Neuron (in vitro differentiated cells): ENCODE results near the gene CXCL11.
"Not testable (repeated sequence)": the region's sequence is repeated elsewhere in the genome, so short reads cannot be mapped to it uniquely, and the experiment has no call there.

Experiments
- H2AFZ ChIP-seq: one replicate; pipeline ENCODE4 v1.6.1; 2013; ENCODE audit warnings: low read depth, mild to moderate bottlenecking, inconsistent platforms, low read length, moderate library complexity
- H3K27me3 ChIP-seq: one replicate; pipeline ENCODE4 v1.6.1; 2013; ENCODE audit warnings: low read length; ENCODE audit not compliant: insufficient read depth
- H3K36me3 ChIP-seq: one replicate; pipeline ENCODE4 v1.6.1; 2013; ENCODE audit warnings: low read length; ENCODE audit not compliant: insufficient read depth
- H3K4me1 ChIP-seq: one replicate; pipeline ENCODE4 v1.6.1; 2013; ENCODE audit warnings: low read length; ENCODE audit not compliant: insufficient read depth
- H3K4me3 ChIP-seq: 2 replicates; pipeline ENCODE4 v1.5.1; 2013; ENCODE audit warnings: mild to moderate bottlenecking, low read length, moderate library complexity
- H3K9me3 ChIP-seq: one replicate; pipeline ENCODE4 v1.6.1; 2013; ENCODE audit warnings: low read length

Gene CXCL11

GRCh38 chr4:76007089-76007862 is 28.6 kb downstream of the CXCL11 start, which contains the start of gene CXCL9:
Gene CXCL9 (minus strand): TSS chr4:76007509. CDS start chr4:76007449, 60 bp downstream.
- Histone ChIP-seq H3K27me3 (peaks cover 7% of the 10 kb centered on the region), H3K4me3 (no peak within 1 kb of the TSS), H3K4me1 (peaks cover 6% of the 10 kb centered on the region), H2AFZ (no peak within 1 kb of the TSS), H3K9me3 (no peaks in the 10 kb centered on the region), H3K36me3 (no peaks in the 10 kb centered on the region)

DNA sequence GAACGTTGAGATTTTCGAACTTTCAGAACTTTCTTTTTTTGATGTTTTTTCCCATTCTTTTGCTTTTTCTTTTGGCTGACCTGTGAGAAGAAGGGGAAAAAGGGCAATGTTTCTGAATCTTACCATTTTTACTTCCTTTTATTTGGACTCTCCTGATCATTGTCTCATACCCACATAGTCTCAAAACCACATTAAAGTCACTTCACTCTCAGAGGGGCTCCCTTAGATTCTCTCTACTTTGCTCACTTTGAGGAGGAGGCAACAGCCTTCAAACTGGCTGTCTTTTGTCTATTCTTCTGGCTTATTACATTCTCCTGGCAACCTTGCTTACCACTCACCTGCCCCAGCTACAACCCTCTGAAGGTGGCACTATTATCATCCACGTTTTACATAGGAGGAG is 32.2 kb downstream of the CXCL11 start:
- Histone ChIP-seq H3K27me3 (peaks cover 10% of the 10 kb centered on the region), H3K4me3 (no peak overlapping the region), H3K9me3 (no peaks in the 10 kb centered on the region), H2AFZ (no peak overlapping the region), H3K36me3 (no peaks in the 10 kb centered on the region), H3K4me1 (no peaks in the 10 kb centered on the region)

DNA sequence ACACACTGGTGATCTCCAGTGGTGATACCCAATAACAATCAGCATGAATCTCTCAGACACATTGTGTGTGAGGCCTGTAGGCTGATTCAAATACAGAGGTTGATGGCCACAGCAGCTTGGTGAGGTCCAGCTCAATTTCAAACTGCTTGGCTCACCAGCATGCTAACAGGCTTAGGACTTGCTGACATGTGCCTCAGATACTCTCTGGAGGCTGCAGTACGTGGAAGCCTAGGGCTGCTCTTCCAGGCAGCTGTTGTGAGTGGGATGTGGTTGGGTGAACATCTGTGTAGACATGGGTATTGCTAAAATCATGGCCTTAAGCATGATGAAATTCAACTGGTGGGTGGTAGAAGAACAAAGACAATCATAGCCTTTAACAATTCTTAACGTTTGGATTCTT is 32.8 kb downstream of the CXCL11 start:
- H3K27me3 ChIP-seq: peaks cover 10% of the 10 kb centered on the region
- no peaks in the 10 kb centered on the region for H3K9me3 ChIP-seq
- H3K4me1 ChIP-seq: no peaks in the 10 kb centered on the region
- no peak overlapping the region for H2AFZ ChIP-seq
- H3K4me3 ChIP-seq: no peak overlapping the region
- no peaks in the 10 kb centered on the region for H3K36me3 ChIP-seq

- no peak overlapping the region for H2AFZ ChIP-seq
- H3K4me1 ChIP-seq: no peaks in the 10 kb centered on the region
- H3K36me3 ChIP-seq: no peaks in the 10 kb centered on the region
- H3K27me3 ChIP-seq: peaks cover 8% of the 10 kb centered on the region
- H3K4me3 ChIP-seq: no peak overlapping the region
- H3K9me3 ChIP-seq: no peaks in the 10 kb centered on the region
These were observed 33.7 kb downstream of the CXCL11 start for GRCh38 chr4:76002176-76002575.

DNA sequence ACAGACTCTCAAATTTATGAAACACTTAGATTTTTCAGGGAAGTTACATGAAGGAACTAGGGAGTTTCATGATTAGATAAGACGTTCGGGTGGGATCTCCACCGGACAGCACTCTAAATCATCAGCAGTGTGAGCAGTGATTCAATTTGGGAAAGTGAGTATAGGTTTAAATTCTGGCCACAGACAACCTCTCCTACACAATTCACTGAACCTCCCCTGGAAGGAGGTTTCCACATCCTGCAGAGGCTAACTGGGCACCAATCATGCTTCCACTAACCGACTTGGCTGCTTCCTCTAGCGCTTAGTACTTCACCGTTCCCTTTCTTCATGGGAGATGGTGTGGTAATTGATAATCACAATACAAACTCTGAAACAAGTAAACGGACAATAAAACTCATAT is 34.2 kb downstream of the CXCL11 start:
- Histone ChIP-seq H3K9me3 (no peaks in the 10 kb centered on the region), H2AFZ (no peak overlapping the region), H3K27me3 (peaks cover 8% of the 10 kb centered on the region), H3K4me1 (no peaks in the 10 kb centered on the region), H3K4me3 (no peak overlapping the region), H3K36me3 (no peaks in the 10 kb centered on the region)

GRCh38 chr4:76000279-76000678 is 35.6 kb downstream of the CXCL11 start:
- no peaks in the 10 kb centered on the region for H3K4me1 ChIP-seq
- no peak overlapping the region for H3K4me3 ChIP-seq
- H2AFZ ChIP-seq: no peak overlapping the region
- no peaks in the 10 kb centered on the region for H3K36me3 ChIP-seq
- peaks cover 5% of the 10 kb centered on the region for H3K27me3 ChIP-seq
- H3K9me3 ChIP-seq: no peaks in the 10 kb centered on the region

DNA sequence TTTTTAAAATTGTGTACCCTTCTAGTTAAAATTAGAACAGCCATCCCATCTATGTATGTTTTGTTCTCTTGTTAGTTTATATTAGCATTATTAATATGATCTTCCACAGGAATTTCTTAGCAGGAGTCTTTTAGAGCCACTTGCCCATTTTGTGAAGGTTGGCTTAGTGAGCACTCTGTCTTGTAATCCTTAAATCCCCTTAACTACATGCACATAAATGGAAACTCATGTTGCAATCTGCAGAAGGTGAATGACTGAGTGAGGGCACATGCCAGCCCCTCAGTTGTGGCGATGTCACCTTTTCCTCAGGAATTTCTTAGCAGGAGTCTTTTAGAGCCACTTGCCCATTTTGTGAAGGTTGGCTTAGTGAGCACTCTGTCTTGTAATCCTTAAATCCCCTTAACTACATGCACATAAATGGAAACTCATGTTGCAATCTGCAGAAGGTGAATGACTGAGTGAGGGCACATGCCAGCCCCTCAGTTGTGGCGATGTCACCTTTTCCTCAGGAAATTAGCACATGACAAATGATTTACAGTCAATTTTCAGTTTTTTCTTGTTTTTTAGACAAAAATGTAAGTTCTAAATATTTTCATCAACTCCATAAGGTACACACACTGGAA is 37.2 kb downstream of the CXCL11 start:
- H3K9me3 ChIP-seq, H2AFZ ChIP-seq, H3K27me3 ChIP-seq, H3K4me1 ChIP-seq, H3K36me3 ChIP-seq, H3K4me3 ChIP-seq: not testable (repeated sequence)

GRCh38 chr4:75997946-75998345 is 37.9 kb downstream of the CXCL11 start:
- H3K9me3 ChIP-seq: no peaks in the 10 kb centered on the region
- H3K36me3 ChIP-seq: no peaks in the 10 kb centered on the region
- no peak overlapping the region for H2AFZ ChIP-seq
- no peaks in the 10 kb centered on the region for H3K4me1 ChIP-seq
- no peak overlapping the region for H3K4me3 ChIP-seq
- peaks cover 7% of the 10 kb centered on the region for H3K27me3 ChIP-seq

GRCh38 chr4:75997081-75997480 is 38.8 kb downstream of the CXCL11 start:
- Histone ChIP-seq H2AFZ (no peak overlapping the region), H3K27me3 (peaks cover 7% of the 10 kb centered on the region), H3K4me3 (no peak overlapping the region)

DNA sequence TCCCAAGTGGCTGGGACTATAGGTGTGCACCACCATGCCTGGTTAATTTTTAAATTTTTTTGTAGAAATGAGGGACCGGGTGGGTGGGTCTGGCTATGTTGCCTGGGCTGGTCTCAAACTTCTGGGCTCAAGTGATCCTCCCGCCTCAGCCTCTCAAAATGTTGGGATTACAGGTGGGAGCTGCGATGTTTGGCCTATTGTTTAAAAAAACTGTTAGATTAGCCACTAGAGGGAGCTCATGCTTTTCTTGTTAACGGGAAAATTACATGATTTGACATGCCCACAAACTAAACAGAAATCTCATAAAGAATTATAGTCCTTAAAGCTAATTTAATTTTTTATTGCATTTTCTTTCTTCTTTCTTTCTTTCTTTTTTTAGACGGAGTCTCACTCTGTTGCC is 40.1 kb downstream of the CXCL11 start:
- Histone ChIP-seq H3K4me3 (no peak overlapping the region), H3K4me1 (no peaks in the 10 kb centered on the region), H3K36me3 (no peaks in the 10 kb centered on the region), H3K27me3 (peaks cover 7% of the 10 kb centered on the region), H3K9me3 (no peaks in the 10 kb centered on the region), H2AFZ (no peak overlapping the region)

More at GRCh38 chr4:75997081-75997480, 38.8 kb downstream of the CXCL11 start:
- no peaks in the 10 kb centered on the region for H3K36me3 ChIP-seq
- H3K9me3 ChIP-seq: no peaks in the 10 kb centered on the region
- H3K4me1 ChIP-seq: no peaks in the 10 kb centered on the region

DNA sequence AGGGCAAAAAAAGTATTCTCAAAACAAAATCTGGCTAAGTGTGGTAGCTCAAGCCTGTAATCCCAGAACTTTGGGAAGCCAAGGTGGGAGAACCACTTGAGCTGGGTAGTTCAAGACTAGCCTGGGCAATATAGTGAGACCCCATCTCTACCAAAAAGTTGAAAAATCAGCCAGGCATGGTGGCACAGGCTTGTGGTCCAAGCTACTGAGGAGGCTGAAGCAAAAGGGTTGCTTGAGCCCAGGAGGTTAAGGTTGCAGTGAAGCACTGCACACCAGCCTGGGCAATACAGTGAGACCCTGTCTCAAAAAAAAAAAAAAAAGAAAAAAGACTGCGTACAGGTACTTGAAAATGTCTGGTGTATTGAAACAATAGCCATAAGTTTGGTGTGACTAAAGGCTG is 43.4 kb downstream of the CXCL11 start:
- H2AFZ ChIP-seq: no peak overlapping the region
- no peaks in the 10 kb centered on the region for H3K36me3 ChIP-seq
- H3K27me3 ChIP-seq: peaks cover 4% of the 10 kb centered on the region
- H3K9me3 ChIP-seq: no peaks in the 10 kb centered on the region
- no peak overlapping the region for H3K4me3 ChIP-seq
- H3K4me1 ChIP-seq: peaks cover 12% of the 10 kb centered on the region

DNA sequence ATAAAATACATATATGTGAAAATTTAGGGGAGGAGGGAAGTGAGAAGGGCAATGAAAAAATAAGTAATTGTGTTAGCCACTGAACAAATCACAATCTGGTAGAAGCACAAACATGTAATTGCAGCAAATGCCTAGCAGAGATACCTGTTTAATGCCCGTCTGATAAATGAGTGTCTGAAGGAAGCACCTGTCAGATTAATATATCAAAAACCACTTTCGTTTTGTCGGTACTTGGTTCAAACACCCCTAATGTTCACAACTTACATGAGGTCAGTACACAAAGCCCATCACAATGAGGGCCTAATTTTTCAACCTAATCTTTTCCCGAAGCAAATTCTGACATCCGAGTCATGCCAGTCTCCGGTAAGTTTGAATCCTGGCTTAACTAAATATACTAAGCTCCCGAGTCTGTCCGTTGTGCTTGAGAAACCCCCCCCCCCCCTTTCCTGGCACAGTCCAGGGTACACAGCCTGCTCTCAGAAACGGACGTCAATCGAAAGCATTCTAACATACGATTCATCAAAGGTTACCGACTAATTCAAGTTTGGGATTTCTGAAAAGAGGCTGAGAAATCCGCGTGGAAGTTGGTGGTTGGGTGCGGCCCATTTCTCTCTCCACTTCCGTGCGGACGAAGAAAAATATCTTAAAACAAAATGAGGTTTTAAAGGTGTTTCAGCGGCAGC is 45.9 kb downstream of the CXCL11 start:
- peaks cover 4% of the 10 kb centered on the region for H3K27me3 ChIP-seq
- H3K36me3 ChIP-seq: no peaks in the 10 kb centered on the region
- peak overlapping the region; percentile 93 for H3K4me3 ChIP-seq
- H3K4me1 ChIP-seq: peaks cover 12% of the 10 kb centered on the region
- no peaks in the 10 kb centered on the region for H3K9me3 ChIP-seq
- H2AFZ ChIP-seq: peak overlapping the region; percentile 93

DNA sequence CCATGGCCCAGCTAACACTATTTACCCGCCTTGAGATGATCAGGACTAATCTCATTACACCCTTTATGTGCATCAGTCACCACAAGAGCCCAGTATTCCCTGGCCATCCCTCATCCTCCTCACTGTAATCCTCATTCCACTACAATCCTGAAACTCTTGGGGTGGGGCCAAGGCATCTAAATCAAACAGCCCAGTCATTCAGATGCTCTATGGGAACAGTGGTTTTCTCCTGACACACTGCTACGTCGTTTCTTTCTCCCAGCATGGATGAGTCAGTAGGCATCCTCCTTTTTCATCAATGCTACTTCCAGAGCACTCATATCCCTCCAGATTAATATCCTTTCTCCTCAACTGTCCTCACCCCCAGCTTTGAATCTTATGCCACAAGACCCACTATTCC is 50.8 kb downstream of the CXCL11 start:
- H2AFZ ChIP-seq: no peak overlapping the region
- H3K9me3 ChIP-seq: peaks cover 2% of the 10 kb centered on the region
- peaks cover 12% of the 10 kb centered on the region for H3K4me1 ChIP-seq
- peaks cover 20% of the 10 kb centered on the region for H3K36me3 ChIP-seq
- no peaks in the 10 kb centered on the region for H3K27me3 ChIP-seq
- H3K4me3 ChIP-seq: no peak overlapping the region
